Measurements from ENCODE around the gene TRMT11. TPM values are rescaled to one million over a fixed set of nuclear protein-coding genes. Genes with fewer than 3 reads are reported as not detected.

Gene TRMT11
- total RNA-seq, 4 donors from 2014 or later, result 13.3 to 49.7 (median 22.3) TPM

- TF ChIP-seq POLR2A (IDR thresholded peaks at IDR 0.05) (no peak), POLR2AphosphoS5 (IDR thresholded peaks at IDR 0.05) (no peak), CTCF (IDR thresholded peaks at IDR 0.05) (no peak), EP300 (IDR thresholded peaks at IDR 0.05) (no peak)
- Histone ChIP-seq H3K9me3 (no peaks in the 10 kb centered on the region), H3K4me3 (no peak overlapping the region), H3K36me3 (peaks cover 0 to 62% of the 10 kb centered on the region in 2 donors), H3K27me3 (no peaks in the 10 kb centered on the region), H3K27ac (no peak overlapping the region), H3K4me1 (no peaks in the 10 kb centered on the region)
- ATAC-seq, result no peak
- WGBS, 2 donors (ENCODE audit: low coverage in 1 of 2), result 85 to 92% methylated on average over 6 to 8 of the region's 8 CpGs
Observed at GRCh38 chr6:126002755-126003679, 16.7 kb downstream of the TRMT11 start.

GRCh38 chr6:126007800-126008199 is 21.5 kb downstream of the TRMT11 start:
- no peak overlapping the region for H3K4me3 ChIP-seq
- H3K27ac ChIP-seq, result no peak overlapping the region
- no peaks in the 10 kb centered on the region for H3K9me3 ChIP-seq
- H3K4me1 ChIP-seq, result no peaks in the 10 kb centered on the region
- H3K36me3 ChIP-seq, result peaks cover 3 to 76% of the 10 kb centered on the region in 2 donors
- ATAC-seq, result no peak
- no peaks in the 10 kb centered on the region for H3K27me3 ChIP-seq
- TF ChIP-seq POLR2A (IDR thresholded peaks at IDR 0.05) (no peak), POLR2AphosphoS5 (IDR thresholded peaks at IDR 0.05) (no peak), CTCF (IDR thresholded peaks at IDR 0.05) (no peak), EP300 (IDR thresholded peaks at IDR 0.05) (no peak)

GRCh38 chr6:126010040-126010439 is 23.7 kb downstream of the TRMT11 start:
- Histone ChIP-seq H3K4me1 (no peaks in the 10 kb centered on the region), H3K27ac (no peak overlapping the region), H3K9me3 (no peaks in the 10 kb centered on the region), H3K4me3 (no peak overlapping the region), H3K27me3 (no peaks in the 10 kb centered on the region), H3K36me3 (peaks cover 3 to 90% of the 10 kb centered on the region in 2 donors)
- ATAC-seq, result no peak
- TF ChIP-seq CTCF (IDR thresholded peaks at IDR 0.05) (no peak), POLR2AphosphoS5 (IDR thresholded peaks at IDR 0.05) (no peak)
- WGBS, 2 donors (ENCODE audit: low coverage in 1 of 2), result 79 to 84% methylated on average over 4 of the region's 4 CpGs

GRCh38 chr6:126015863-126016262 is 29.5 kb downstream of the TRMT11 start:
- WGBS, 2 donors (ENCODE audit: low coverage in 1 of 2), result 80 to 93% methylated on average over 1 of the region's 1 CpG
- Histone ChIP-seq H3K27me3 (no peaks in the 10 kb centered on the region), H3K9me3 (no peaks in the 10 kb centered on the region), H3K4me1 (no peaks in the 10 kb centered on the region), H3K27ac (no peak overlapping the region), H3K4me3 (no peak overlapping the region), H3K36me3 (peaks cover 3 to 76% of the 10 kb centered on the region in 2 donors)
- no peak for ATAC-seq
- TF ChIP-seq POLR2AphosphoS5 (IDR thresholded peaks at IDR 0.05), result no peak
- TF ChIP-seq POLR2A (IDR thresholded peaks at IDR 0.05), result no peak
- no peak for TF ChIP-seq EP300 (IDR thresholded peaks at IDR 0.05)
- TF ChIP-seq CTCF (IDR thresholded peaks at IDR 0.05), result no peak

GRCh38 chr6:126016591-126016990 is 30.3 kb downstream of the TRMT11 start:
- peaks cover 3 to 76% of the 10 kb centered on the region in 2 donors for H3K36me3 ChIP-seq
- no peak overlapping the region for H3K27ac ChIP-seq
- H3K9me3 ChIP-seq, result no peaks in the 10 kb centered on the region
- no peak for ATAC-seq
- H3K27me3 ChIP-seq, result no peaks in the 10 kb centered on the region
- H3K4me3 ChIP-seq, result no peak overlapping the region
- no peak for TF ChIP-seq POLR2A (IDR thresholded peaks at IDR 0.05)
- TF ChIP-seq POLR2AphosphoS5 (IDR thresholded peaks at IDR 0.05), result no peak
- no peak for TF ChIP-seq CTCF (IDR thresholded peaks at IDR 0.05)
- TF ChIP-seq EP300 (IDR thresholded peaks at IDR 0.05), result no peak
- no peaks in the 10 kb centered on the region for H3K4me1 ChIP-seq
- WGBS, 2 donors (ENCODE audit: low coverage in 1 of 2), result 78 to 94% methylated on average over 2 of the region's 2 CpGs
